ENCODE data around the gene PEAK1.

The PEAK1 gene

DNA sequence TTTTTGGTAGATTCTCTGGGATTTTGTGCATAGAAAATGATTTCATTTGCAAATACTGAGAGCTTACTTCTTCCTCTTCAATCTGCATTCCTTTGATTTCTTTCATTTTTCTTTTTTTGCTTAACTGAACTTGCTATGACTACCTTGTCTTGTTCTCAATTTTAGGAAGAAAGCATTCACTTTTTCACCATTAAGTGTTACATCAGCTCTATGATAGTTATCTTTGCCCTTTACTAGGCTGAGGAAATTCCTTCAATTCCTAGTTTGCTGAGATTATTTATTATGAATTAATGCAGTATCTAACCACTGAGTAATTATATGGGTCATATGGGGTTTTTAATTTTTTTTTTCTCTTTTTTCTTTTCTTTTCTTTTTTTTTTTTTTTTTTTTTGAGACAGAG lies 172.8 kb downstream of the PEAK1 start:
- Histone ChIP-seq H3K9me3 (ENCODE audit: control insufficient read depth, low read length) (no peaks in the 10 kb centered on the region), H3K36me3 (ENCODE audit: control insufficient read depth, insufficient read depth, low read length) (no peaks in the 10 kb centered on the region), H3K27ac (ENCODE audit: insufficient read depth, low read length, poor library complexity, severe bottlenecking) (no peak overlapping the region)

DNA sequence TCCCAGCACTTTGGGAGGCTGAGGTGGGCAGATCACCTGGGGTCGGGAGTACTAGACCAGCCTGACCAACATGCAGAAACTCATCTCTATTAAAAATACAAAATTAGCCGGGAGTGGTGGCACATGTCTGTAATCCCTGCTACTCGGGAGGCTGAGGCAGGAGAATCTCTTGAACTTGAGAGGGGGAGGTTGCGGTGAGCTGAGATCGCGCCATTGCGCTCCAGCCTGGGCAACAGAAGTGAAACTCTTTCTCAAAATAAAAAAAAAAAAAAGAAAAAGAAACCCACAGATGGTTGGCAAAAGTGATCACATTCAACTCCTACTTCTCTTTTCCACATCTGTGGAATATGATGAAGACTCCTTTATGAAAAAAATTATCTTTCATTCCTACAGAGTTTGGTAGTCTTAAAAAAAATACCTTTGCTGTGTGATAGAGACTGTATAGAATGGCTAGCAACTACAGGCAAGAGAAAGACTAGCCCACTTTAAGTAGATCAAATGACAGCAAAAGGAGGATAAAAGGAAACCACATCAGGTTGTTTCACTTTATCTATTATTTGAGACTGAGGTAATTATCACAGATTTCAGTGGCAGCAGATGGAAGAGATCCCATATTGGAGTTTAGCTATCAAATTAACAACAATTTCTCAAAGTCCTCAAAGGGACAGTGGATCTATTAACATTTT lies 176.0 kb downstream of the PEAK1 start:
- Histone ChIP-seq H3K9me3 (ENCODE audit: control insufficient read depth, low read length) (no peaks in the 10 kb centered on the region), H3K4me1 (ENCODE audit: control insufficient read depth, insufficient read depth, low read length, poor library complexity, severe bottlenecking) (no peaks in the 10 kb centered on the region), H3K4me3 (ENCODE audit: insufficient read depth, low read depth, low read length, poor library complexity, severe bottlenecking) (no peak overlapping the region), H3K27ac (ENCODE audit: insufficient read depth, low read length, poor library complexity, severe bottlenecking) (no peak overlapping the region), H3K27me3 (replicated peaks; ENCODE audit: control insufficient read depth, insufficient read depth, low read length, poor library complexity, severe bottlenecking) (no peaks in the 10 kb centered on the region), H3K36me3 (ENCODE audit: control insufficient read depth, insufficient read depth, low read length) (no peaks in the 10 kb centered on the region)
- DNase-seq, result no peak

More for the DNA sequence above, 172.8 kb downstream of the PEAK1 start:
- DNase-seq, result no peak
- Histone ChIP-seq H3K4me3 (ENCODE audit: insufficient read depth, low read depth, low read length, poor library complexity, severe bottlenecking) (no peak overlapping the region), H3K4me1 (ENCODE audit: control insufficient read depth, insufficient read depth, low read length, poor library complexity, severe bottlenecking) (no peaks in the 10 kb centered on the region), H3K27me3 (replicated peaks; ENCODE audit: control insufficient read depth, insufficient read depth, low read length, poor library complexity, severe bottlenecking) (no peaks in the 10 kb centered on the region)

DNA sequence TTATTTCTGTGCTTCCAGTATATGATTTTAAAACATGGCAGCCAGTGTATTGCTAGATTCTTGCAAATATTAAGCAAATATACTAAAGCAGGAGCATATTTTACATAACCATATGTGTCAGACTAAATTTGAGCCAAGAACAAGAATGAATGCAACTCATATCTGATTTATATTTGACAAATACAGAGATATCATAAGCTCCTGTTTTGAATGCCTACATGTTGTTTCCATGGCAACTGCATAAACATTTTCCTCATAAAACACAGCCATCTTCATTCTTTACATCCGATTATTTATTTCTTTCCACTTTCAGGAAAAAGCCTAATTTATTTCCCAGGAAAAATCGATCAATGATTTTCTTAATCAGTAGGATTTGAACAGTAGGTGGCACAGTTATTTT lies 176.8 kb downstream of the PEAK1 start:
- no peaks in the 10 kb centered on the region for H3K36me3 ChIP-seq (ENCODE audit: control insufficient read depth, insufficient read depth, low read length)
- H3K4me3 ChIP-seq (ENCODE audit: insufficient read depth, low read depth, low read length, poor library complexity, severe bottlenecking), result no peak overlapping the region
- H3K9me3 ChIP-seq (ENCODE audit: control insufficient read depth, low read length), result no peaks in the 10 kb centered on the region
- no peak overlapping the region for H3K27ac ChIP-seq (ENCODE audit: insufficient read depth, low read length, poor library complexity, severe bottlenecking)
- no peaks in the 10 kb centered on the region for H3K4me1 ChIP-seq (ENCODE audit: control insufficient read depth, insufficient read depth, low read length, poor library complexity, severe bottlenecking)
- no peaks in the 10 kb centered on the region for H3K27me3 ChIP-seq (replicated peaks; ENCODE audit: control insufficient read depth, insufficient read depth, low read length, poor library complexity, severe bottlenecking)
- DNase-seq, result no peak

DNA sequence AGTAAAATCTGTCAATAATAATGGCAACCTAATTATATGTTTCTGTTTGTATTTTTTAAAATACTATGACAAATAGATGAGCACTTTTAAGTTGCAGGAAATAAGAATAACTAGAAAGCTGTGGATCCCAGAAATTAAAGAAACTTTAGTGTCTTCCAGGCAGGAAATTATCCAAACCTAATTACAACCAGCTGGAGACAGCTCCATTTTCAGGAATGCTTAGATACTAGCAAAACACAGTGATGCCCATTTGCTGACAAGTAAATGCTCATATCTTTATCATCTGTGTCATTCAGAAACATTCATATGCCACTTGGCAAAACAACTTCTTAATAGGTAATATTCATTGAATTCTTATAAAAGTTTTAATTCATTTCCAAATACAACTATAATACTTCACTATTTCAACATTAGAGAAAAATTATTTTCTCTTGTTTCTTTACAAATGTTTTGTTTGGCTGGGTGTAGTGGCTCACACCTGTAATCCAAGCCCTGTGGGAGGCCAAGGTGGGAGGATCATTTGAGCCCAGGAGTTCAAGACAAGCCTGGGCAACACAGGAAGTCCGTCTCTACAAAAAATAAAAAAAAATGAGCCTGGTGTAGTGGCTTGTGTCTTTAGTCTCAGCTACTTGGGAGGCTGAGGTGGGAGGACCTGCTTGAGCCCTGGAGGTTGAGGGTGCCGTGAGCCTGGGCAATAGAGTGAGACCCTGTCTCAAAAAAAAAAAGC lies 179.9 kb downstream of the PEAK1 start:
- DNase-seq, result no peak
- Histone ChIP-seq H3K9me3 (ENCODE audit: control insufficient read depth, low read length) (no peaks in the 10 kb centered on the region), H3K36me3 (ENCODE audit: control insufficient read depth, insufficient read depth, low read length) (no peaks in the 10 kb centered on the region), H3K4me1 (ENCODE audit: control insufficient read depth, insufficient read depth, low read length, poor library complexity, severe bottlenecking) (no peaks in the 10 kb centered on the region), H3K27me3 (replicated peaks; ENCODE audit: control insufficient read depth, insufficient read depth, low read length, poor library complexity, severe bottlenecking) (no peaks in the 10 kb centered on the region), H3K4me3 (ENCODE audit: insufficient read depth, low read depth, low read length, poor library complexity, severe bottlenecking) (no peak overlapping the region), H3K27ac (ENCODE audit: insufficient read depth, low read length, poor library complexity, severe bottlenecking) (no peak overlapping the region)

DNA sequence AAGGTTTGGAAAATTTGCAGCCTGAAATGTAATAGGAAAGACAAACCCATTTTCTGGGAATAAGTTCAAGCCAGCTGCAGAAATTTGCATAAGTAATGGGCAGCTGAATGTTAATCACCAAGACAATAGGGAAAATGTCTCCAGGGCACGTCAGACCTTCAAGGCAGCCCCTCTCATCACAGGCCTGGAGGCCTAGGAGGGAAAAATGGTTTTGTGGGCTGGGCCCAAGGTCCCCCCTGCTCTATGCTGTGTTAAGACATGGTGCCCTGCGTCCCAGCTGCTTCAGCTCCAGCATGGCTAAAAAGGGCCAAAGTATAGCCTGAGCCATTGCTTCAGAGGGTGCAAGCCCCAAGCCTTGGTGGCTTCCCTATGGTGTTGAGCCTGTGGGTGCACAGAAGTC lies 184.3 kb downstream of the PEAK1 start:
- H3K27ac ChIP-seq (ENCODE audit: insufficient read depth, low read length, poor library complexity, severe bottlenecking), result no peak overlapping the region
- no peaks in the 10 kb centered on the region for H3K27me3 ChIP-seq (replicated peaks; ENCODE audit: control insufficient read depth, insufficient read depth, low read length, poor library complexity, severe bottlenecking)
- no peaks in the 10 kb centered on the region for H3K36me3 ChIP-seq (ENCODE audit: control insufficient read depth, insufficient read depth, low read length)
- DNase-seq, result no peak
- H3K4me3 ChIP-seq (ENCODE audit: insufficient read depth, low read depth, low read length, poor library complexity, severe bottlenecking), result no peak overlapping the region
- no peaks in the 10 kb centered on the region for H3K4me1 ChIP-seq (ENCODE audit: control insufficient read depth, insufficient read depth, low read length, poor library complexity, severe bottlenecking)
- H3K9me3 ChIP-seq (ENCODE audit: control insufficient read depth, low read length), result no peaks in the 10 kb centered on the region

DNA sequence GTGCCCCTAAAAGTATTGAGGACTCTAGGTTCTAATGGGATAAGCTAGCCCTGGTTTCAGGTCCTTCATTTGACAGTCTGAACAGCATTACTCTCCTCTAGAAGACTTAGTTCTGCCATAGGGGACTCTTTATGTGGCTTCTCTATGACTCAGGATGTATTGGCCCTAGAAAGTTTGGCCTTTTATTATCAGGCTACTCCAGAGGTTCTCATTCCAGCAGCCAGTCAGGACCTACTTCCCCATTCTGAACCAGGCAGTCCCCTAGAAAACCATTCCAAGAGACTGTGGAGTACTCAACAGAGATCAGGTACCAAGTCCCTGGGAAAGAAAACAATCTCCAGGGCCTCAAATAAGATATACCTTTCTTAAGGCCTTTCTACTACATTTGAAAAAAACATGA lies 191.1 kb downstream of the PEAK1 start:
- Histone ChIP-seq H3K4me3 (ENCODE audit: insufficient read depth, low read depth, low read length, poor library complexity, severe bottlenecking) (no peak overlapping the region), H3K4me1 (ENCODE audit: control insufficient read depth, insufficient read depth, low read length, poor library complexity, severe bottlenecking) (no peaks in the 10 kb centered on the region), H3K9me3 (ENCODE audit: control insufficient read depth, low read length) (no peaks in the 10 kb centered on the region), H3K27me3 (replicated peaks; ENCODE audit: control insufficient read depth, insufficient read depth, low read length, poor library complexity, severe bottlenecking) (no peaks in the 10 kb centered on the region), H3K27ac (ENCODE audit: insufficient read depth, low read length, poor library complexity, severe bottlenecking) (no peak overlapping the region), H3K36me3 (ENCODE audit: control insufficient read depth, insufficient read depth, low read length) (no peaks in the 10 kb centered on the region)
- no peak for DNase-seq

DNA sequence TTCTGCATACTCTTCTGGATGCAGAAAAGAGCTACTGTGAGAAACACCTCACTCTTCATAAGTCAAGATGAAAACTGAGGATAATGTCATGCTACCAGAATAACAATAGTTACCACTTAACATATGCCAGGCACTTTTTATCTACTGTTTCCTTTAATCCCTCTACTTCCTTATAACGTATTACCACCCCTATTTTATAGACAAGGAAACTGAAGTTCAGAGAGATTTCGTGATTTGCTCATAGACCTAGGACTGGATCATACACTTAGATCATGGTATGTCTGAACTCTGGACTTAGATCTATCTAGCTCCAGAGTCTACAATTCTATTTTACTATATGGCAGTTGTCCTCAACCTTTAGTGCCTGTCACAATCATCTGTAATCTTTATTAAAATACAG lies 193.3 kb downstream of the PEAK1 start:
- Histone ChIP-seq H3K4me1 (ENCODE audit: control insufficient read depth, insufficient read depth, low read length, poor library complexity, severe bottlenecking) (no peaks in the 10 kb centered on the region), H3K36me3 (ENCODE audit: control insufficient read depth, insufficient read depth, low read length) (no peaks in the 10 kb centered on the region), H3K4me3 (ENCODE audit: insufficient read depth, low read depth, low read length, poor library complexity, severe bottlenecking) (no peak overlapping the region), H3K27me3 (replicated peaks; ENCODE audit: control insufficient read depth, insufficient read depth, low read length, poor library complexity, severe bottlenecking) (no peaks in the 10 kb centered on the region), H3K27ac (ENCODE audit: insufficient read depth, low read length, poor library complexity, severe bottlenecking) (no peak overlapping the region), H3K9me3 (ENCODE audit: control insufficient read depth, low read length) (no peaks in the 10 kb centered on the region)
- no peak for DNase-seq

DNA sequence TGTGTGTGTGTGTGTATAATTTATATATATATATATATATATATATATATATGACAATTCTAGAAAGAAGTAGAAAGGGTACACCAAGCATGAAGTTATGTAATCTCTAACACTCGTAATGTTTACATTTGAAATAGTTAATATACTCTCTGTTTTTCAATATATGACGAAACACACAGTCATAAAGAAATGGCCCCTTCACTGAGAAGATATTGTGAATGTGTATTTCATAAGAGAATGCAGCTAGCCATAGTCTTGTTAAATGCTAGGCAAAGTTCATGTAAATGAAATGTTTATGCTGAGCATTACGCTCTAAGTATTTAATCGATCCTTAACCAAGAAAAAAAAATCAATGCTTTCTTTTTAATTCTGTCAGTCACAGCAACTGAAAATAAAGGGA lies 194.3 kb downstream of the PEAK1 start:
- H3K9me3 ChIP-seq (ENCODE audit: control insufficient read depth, low read length), result no peaks in the 10 kb centered on the region
- H3K4me3 ChIP-seq (ENCODE audit: insufficient read depth, low read depth, low read length, poor library complexity, severe bottlenecking), result no peak overlapping the region
- H3K27ac ChIP-seq (ENCODE audit: insufficient read depth, low read length, poor library complexity, severe bottlenecking), result no peak overlapping the region
- no peaks in the 10 kb centered on the region for H3K4me1 ChIP-seq (ENCODE audit: control insufficient read depth, insufficient read depth, low read length, poor library complexity, severe bottlenecking)
- no peaks in the 10 kb centered on the region for H3K27me3 ChIP-seq (replicated peaks; ENCODE audit: control insufficient read depth, insufficient read depth, low read length, poor library complexity, severe bottlenecking)
- DNase-seq, result no peak
- no peaks in the 10 kb centered on the region for H3K36me3 ChIP-seq (ENCODE audit: control insufficient read depth, insufficient read depth, low read length)

DNA sequence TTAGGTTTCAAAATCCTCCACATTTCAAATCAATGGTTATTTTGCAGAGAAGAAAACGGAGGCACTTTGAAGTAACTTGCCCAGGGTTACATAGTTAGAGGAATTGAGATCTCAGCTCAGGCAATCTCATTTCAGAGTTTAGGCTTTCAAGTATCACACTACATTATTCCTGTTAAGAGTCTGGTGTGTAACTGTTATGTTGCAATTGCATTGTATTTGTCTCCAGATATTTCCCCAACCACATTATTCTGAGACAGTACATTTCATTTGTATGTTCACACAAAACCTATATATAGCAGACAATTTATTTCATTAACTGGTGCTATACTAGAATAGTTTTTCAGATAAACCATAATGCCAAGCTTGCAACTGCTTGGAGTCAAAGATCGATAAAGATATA lies 194.8 kb downstream of the PEAK1 start:
- Histone ChIP-seq H3K4me1 (ENCODE audit: control insufficient read depth, insufficient read depth, low read length, poor library complexity, severe bottlenecking) (no peaks in the 10 kb centered on the region), H3K27me3 (replicated peaks; ENCODE audit: control insufficient read depth, insufficient read depth, low read length, poor library complexity, severe bottlenecking) (no peaks in the 10 kb centered on the region), H3K9me3 (ENCODE audit: control insufficient read depth, low read length) (no peaks in the 10 kb centered on the region), H3K4me3 (ENCODE audit: insufficient read depth, low read depth, low read length, poor library complexity, severe bottlenecking) (no peak overlapping the region), H3K36me3 (ENCODE audit: control insufficient read depth, insufficient read depth, low read length) (no peaks in the 10 kb centered on the region), H3K27ac (ENCODE audit: insufficient read depth, low read length, poor library complexity, severe bottlenecking) (no peak overlapping the region)
- DNase-seq, result no peak

DNA sequence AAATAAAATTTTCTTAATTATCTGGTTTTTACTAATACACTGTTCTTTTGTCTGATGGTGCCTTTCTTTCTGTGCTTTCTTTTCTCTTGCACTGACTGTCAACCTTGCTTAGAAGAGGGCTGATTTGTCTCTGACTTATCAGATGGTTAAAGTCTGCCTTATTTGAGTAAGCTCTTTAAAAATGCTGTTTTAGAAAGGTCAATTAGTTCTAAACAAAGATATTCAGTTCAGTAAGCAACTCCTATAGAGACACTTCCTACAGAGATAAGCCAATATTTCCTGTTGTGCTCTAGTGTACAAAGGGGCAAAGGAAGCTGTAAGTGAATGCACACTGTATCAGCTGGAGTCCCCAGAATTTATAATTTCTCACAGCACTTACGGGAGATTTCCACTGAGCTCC lies 195.6 kb downstream of the PEAK1 start:
- H3K27ac ChIP-seq (ENCODE audit: insufficient read depth, low read length, poor library complexity, severe bottlenecking), result no peak overlapping the region
- no peaks in the 10 kb centered on the region for H3K27me3 ChIP-seq (replicated peaks; ENCODE audit: control insufficient read depth, insufficient read depth, low read length, poor library complexity, severe bottlenecking)
- no peak overlapping the region for H3K4me3 ChIP-seq (ENCODE audit: insufficient read depth, low read depth, low read length, poor library complexity, severe bottlenecking)

More for the DNA sequence above, 195.6 kb downstream of the PEAK1 start:
- H3K4me1 ChIP-seq (ENCODE audit: control insufficient read depth, insufficient read depth, low read length, poor library complexity, severe bottlenecking), result no peaks in the 10 kb centered on the region
- no peak for DNase-seq
- no peaks in the 10 kb centered on the region for H3K36me3 ChIP-seq (ENCODE audit: control insufficient read depth, insufficient read depth, low read length)
- no peaks in the 10 kb centered on the region for H3K9me3 ChIP-seq (ENCODE audit: control insufficient read depth, low read length)
